ENCODE results near the gene FHIT.

- TF ChIP-seq, protein P1, sequence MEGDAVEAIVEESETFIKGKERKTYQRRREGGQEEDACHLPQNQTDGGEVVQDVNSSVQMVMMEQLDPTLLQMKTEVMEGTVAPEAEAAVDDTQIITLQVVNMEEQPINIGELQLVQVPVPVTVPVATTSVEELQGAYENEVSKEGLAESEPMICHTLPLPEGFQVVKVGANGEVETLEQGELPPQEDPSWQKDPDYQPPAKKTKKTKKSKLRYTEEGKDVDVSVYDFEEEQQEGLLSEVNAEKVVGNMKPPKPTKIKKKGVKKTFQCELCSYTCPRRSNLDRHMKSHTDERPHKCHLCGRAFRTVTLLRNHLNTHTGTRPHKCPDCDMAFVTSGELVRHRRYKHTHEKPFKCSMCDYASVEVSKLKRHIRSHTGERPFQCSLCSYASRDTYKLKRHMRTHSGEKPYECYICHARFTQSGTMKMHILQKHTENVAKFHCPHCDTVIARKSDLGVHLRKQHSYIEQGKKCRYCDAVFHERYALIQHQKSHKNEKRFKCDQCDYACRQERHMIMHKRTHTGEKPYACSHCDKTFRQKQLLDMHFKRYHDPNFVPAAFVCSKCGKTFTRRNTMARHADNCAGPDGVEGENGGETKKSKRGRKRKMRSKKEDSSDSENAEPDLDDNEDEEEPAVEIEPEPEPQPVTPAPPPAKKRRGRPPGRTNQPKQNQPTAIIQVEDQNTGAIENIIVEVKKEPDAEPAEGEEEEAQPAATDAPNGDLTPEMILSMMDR (IDR thresholded peaks at IDR 0.05) = no peak
- TF ChIP-seq POLR2A (IDR thresholded peaks at IDR 0.05) = no peak
- no peak for TF ChIP-seq POLR2AphosphoS5 (IDR thresholded peaks at IDR 0.05)
- no peak for TF ChIP-seq EP300 (IDR thresholded peaks at IDR 0.05; ENCODE audit: low read depth)
Observed at GRCh38 chr3:60772584-60772983, 478.7 kb downstream of the FHIT start.

Data from transverse colon (tissue), 4 donors.